HepG2 (cell line): ENCODE results near the gene RUNX2. TPM values are rescaled to one million over a fixed set of nuclear protein-coding genes. Genes with fewer than 3 reads are reported as not detected.

Source experiments
- ATAC-seq: fragments of 200-7000 bp; cut with Tn5 transposase; 3 replicates; pipeline ENCODE4 v1.9.1; 2020; ENCODE audit warnings: mild to moderate bottlenecking, moderate library complexity
- BruUV-seq: library from RNA; stranded (reverse); fragments of 400-500 nt; replicated peaks from 2 replicates; lab custom pipeline; 2021; lab: Mats Ljungman, UMichigan
- CTCF ChIA-PET: fragments of 300-600 bp; formaldehyde crosslinking; extraction: SDS; loops from one replicate; lab custom pipeline; 2021; ENCODE audit warnings: low total read pairs, inconsistent platforms, low intra/inter-chr PET ratio; lab: Yijun Ruan, JAX
- POLR2A ChIA-PET: fragments of 350-600 bp; sonication (Branson Sonifier 250); formaldehyde crosslinking; loops from one replicate; lab custom pipeline; 2020; ENCODE audit warnings: antibody characterized with exemption, inconsistent platforms; lab: Yijun Ruan, JAX
- DNase-seq: peaks from one replicate; pipeline ENCODE4 v3.0.0-alpha.2; 2015; ENCODE audit warnings: low spot score
- FAIRE-seq: peaks from 3 replicates; lab custom pipeline; 2011; peaks lifted over from hg19 to GRCh38; lab: Jason Lieb, UNC
- H2AFZ ChIP-seq: one replicate; pipeline ENCODE4 v1.6.1; 2011; ENCODE audit warnings: low read length, inconsistent platforms
- H3K27ac ChIP-seq: fragments of 300-600 bp; 3 replicates; pipeline ENCODE4 v1.8.0; 2011; ENCODE audit warnings: mixed run types, mild to moderate bottlenecking, mixed read lengths, low read length, inconsistent platforms; ENCODE audit not compliant: insufficient read depth; ENCODE audit errors: extremely low read length
- H3K27me3 ChIP-seq, 2 experiments: fragments of 200-600 bp in 1 of 2; 2 replicates in 1 of 2; 3 replicates in 1 of 2; pipeline versions ENCODE4 v1.6.0 to v1.8.0; 2011; ENCODE audit warnings: low read length in 2 of 2, mild to moderate bottlenecking in 2 of 2, moderate library complexity in 2 of 2, inconsistent platforms in 1 of 2; ENCODE audit not compliant: insufficient read depth in 2 of 2, control insufficient read depth in 1 of 2
- H3K36me3 ChIP-seq, 2 experiments: fragments of 200-600 bp in 1 of 2; replicated peaks in 1 of 2; 2 replicates in 1 of 2; 3 replicates in 1 of 2; pipeline versions ENCODE4 v1.5.1 to v1.8.0; 2011; ENCODE audit warnings: low read length in 2 of 2, inconsistent platforms in 1 of 2; ENCODE audit not compliant: insufficient read depth in 2 of 2, control insufficient read depth in 1 of 2
- H3K4me1 ChIP-seq: 2 replicates; pipeline ENCODE4 v1.5.1; 2012; ENCODE audit warnings: low read length, inconsistent platforms; ENCODE audit not compliant: insufficient read depth
- H3K4me2 ChIP-seq: 2 replicates; pipeline ENCODE4 v1.6.0; 2011; ENCODE audit warnings: low read depth, low read length, inconsistent platforms
- H3K4me3 ChIP-seq, 3 experiments: fragments of 200-600 bp in 1 of 3; sonication (generic), shearing (Covaris generic) in 1 of 3; replicated peaks in 1 of 3; 2 replicates each; pipeline ENCODE4 v1.5.1; 2011 to 2016; ENCODE audit warnings: low read length in 3 of 3, inconsistent platforms in 2 of 3, low read depth in 2 of 3, mild to moderate bottlenecking in 2 of 3, control low read depth in 1 of 3, mixed read lengths in 1 of 3; ENCODE audit not compliant: insufficient read depth in 1 of 3
- H3K79me2 ChIP-seq: one replicate; pipeline ENCODE4 v1.6.1; 2011; ENCODE audit warnings: low read length, inconsistent platforms; ENCODE audit not compliant: insufficient read depth
- H3K9ac ChIP-seq: 2 replicates; pipeline ENCODE4 v1.6.0; 2011; ENCODE audit warnings: mild to moderate bottlenecking, low read depth, low read length, inconsistent platforms; ENCODE audit not compliant: insufficient read depth
- H3K9me3 ChIP-seq: 2 replicates; pipeline ENCODE4 v1.5.1; 2012; ENCODE audit warnings: mild to moderate bottlenecking, low read length
- H4K20me1 ChIP-seq: 2 replicates; pipeline ENCODE4 v1.6.0; 2011; ENCODE audit warnings: inconsistent platforms, mild to moderate bottlenecking, low read length, moderate library complexity; ENCODE audit not compliant: insufficient read depth
- AGO1 ChIP-seq: fragments of 200-400 bp; formaldehyde crosslinking; IDR thresholded peaks from 2 replicates; pipeline ENCODE4 v1.6.1; 2017; ENCODE audit warnings: mild to moderate bottlenecking, low read depth, low read length, moderate library complexity; ENCODE audit not compliant: poor library complexity, severe bottlenecking
- AHDC1 ChIP-seq: sonication (generic); formaldehyde crosslinking; IDR thresholded peaks from 2 replicates; pipeline ENCODE4 v1.5.1; 2020; ENCODE audit warnings: mild to moderate bottlenecking, missing genetic modification reagents, borderline replicate concordance
- ARNTL ChIP-seq: sonication (generic); formaldehyde crosslinking; IDR thresholded peaks from 2 replicates; pipeline ENCODE4 v1.4.0; 2020; ENCODE audit warnings: mild to moderate bottlenecking, missing genetic modification reagents
- CBX2 ChIP-seq, 2 experiments: fragments of 200-600 bp in 1 of 2; sonication (generic); formaldehyde crosslinking in 1 of 2; IDR thresholded peaks; 2 replicates each; pipeline versions ENCODE4 v1.7.0 to v1.8.1; 2018 to 2022; ENCODE audit warnings: low read depth in 2 of 2, low read length in 1 of 2, mild to moderate bottlenecking in 1 of 2, missing genetic modification reagents in 1 of 2
- NFIC ChIP-seq: IDR thresholded peaks from 2 replicates; pipeline ENCODE4 v1.6.1; 2012; ENCODE audit warnings: mild to moderate bottlenecking, low read length, inconsistent platforms
- TCF7 ChIP-seq: sonication (generic); IDR thresholded peaks from 2 replicates; pipeline ENCODE4 v1.6.1; 2016; ENCODE audit warnings: antibody characterized with exemption, low read depth
- ZNF660 ChIP-seq: sonication (generic); formaldehyde crosslinking; IDR thresholded peaks from 2 replicates; pipeline ENCODE4 v1.5.1; 2020; ENCODE audit warnings: mild to moderate bottlenecking, low read depth, missing genetic modification reagents, borderline replicate concordance
- WGBS: methylation state at CpG from one replicate; pipeline ENCODE4 v1.1.6; 2017; ENCODE audit warnings: low lambda C conversion rate; 5-methylcytosine and 5-hydroxymethylcytosine counted together
- in situ Hi-C: cut with HindIII; loops from 2 replicates; pipeline ENCODE4 v1.10.0; 2017; ENCODE audit warnings: low pct_unique_long_range_greater_than_20kb; ENCODE audit not compliant: extremely low pct_ligation_motif_present
- intact Hi-C: fragments of 100-400 bp; cut with micrococcal nuclease; formaldehyde crosslinking; loops from one replicate; pipeline ENCODE4 v1.10.0; 2022; ENCODE audit not compliant: unreplicated experiment
- polyA plus RNA-seq, 8 experiments: library from polyadenylated mRNA; depleted of rRNA in 3 of 8; stranded (reverse) in 7 of 8; unstranded in 1 of 8; fragments of >200 nt; fragmentation: Illumina TruSeq in 4 of 8; extraction: Trizol in 4 of 8; gene quantifications; 2 replicates each; pipeline versions ENCODE4 v1.2.1 to v1.2.3, GENCODE V29; 2011 to 2016; ENCODE audit warnings: low read depth in 4 of 8, missing spikeins in 1 of 8, mixed read lengths in 1 of 8; ENCODE audit not compliant: insufficient read depth in 1 of 8
- total RNA-seq, 5 experiments: library from RNA; depleted of rRNA; stranded (reverse); fragments of >200 nt; fragmentation: Illumina TruSeq; extraction: Trizol; gene quantifications; 2 replicates each; pipeline ENCODE4 v1.2.3, GENCODE V29; 2016; ENCODE audit warnings: low read depth in 1 of 5

RUNX2 gene
- total and polyA plus RNA-seq, 2 of the 13 experiments (the other 11 are each of a cell fraction or from before 2014, with no cell fraction given): not detected

DNA sequence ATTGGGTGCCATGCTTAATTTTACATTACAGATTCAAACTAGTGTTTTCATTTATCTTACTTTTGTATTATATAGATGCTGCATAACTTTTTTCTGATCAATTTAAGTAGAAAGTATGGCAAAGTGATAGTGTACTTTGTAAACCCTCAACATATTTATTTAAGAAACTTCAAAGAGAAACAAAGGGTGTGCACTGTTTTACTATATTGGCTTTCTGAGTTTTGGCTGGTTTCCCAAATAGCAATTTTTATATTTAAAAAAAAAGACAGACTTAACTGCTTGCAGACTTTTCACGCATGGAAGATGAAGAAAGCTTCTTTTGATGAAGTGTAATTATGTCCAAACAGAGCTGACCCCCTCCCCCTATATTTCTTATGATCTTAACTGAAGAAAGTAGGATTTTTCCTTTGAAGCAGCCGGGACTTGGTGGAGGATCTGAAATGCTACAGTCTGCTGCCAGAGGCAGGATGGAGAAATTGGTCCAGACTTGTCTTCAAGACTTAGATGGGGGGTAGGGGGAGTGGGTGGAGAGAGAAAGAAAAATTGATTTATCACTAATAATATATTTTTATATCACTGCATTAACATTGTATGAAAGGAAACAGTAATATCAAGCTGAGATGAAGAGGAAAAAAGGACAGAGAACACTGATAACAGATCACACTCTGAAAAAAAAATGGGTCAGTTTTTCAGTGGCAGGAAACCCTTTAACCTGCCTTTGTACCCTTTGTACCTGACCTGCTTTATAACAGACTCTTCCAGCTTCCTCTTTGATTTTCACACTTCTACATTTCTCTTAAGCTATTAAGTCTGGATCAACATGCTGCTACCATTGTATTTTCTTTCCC lies 105.6 kb downstream of the RUNX2 start:
- Histone ChIP-seq H3K27ac (no peak overlapping the region), H3K9me3 (no peaks in the 10 kb centered on the region), H3K4me2 (no peak overlapping the region), H3K36me3 (no peaks in the 10 kb centered on the region), H3K4me3 (no peak overlapping the region), H3K27me3 (no peaks in the 10 kb centered on the region), H3K4me1 (0 out of 2 replicates have a peak, but pooled peaks cover 4% of the 10 kb centered on the region), H2AFZ (no peak overlapping the region), H3K79me2 (no peaks in the 10 kb centered on the region), H4K20me1 (no peaks in the 10 kb centered on the region), H3K9ac (no peak overlapping the region)
- DNase-seq (no peak), FAIRE-seq (no peak), ATAC-seq (no peak)
- intact Hi-C loops: no loop called here
- TF ChIP-seq AHDC1 (CRISPR knock-in tag) (peak; percentile 24; the same call in 1 of the 2 replicates), TCF7 (peak; percentile 16; the same call in 1 of the 2 replicates), NFIC (peak; percentile 71; the same call in 1 of the 2 replicates), ZNF660 (CRISPR knock-in tag) (no peak), CBX2 (IDR thresholded peaks at IDR 0.05; ENCODE audit: low read depth, low read length) (0 out of 2 replicates have a peak, but pooled peaks have one; percentile 10), CBX2 (CRISPR knock-in tag; IDR thresholded peaks at IDR 0.05; ENCODE audit: low read depth) (no peak), ARNTL (CRISPR knock-in tag) (no peak), AGO1 (no peak)
- ChIA-PET POLR2A (no interaction called here), CTCF (no interaction called here)
- WGBS: 3% methylated on average over 2 of the region's 2 CpGs
- no TSS peak for BruUV-seq
- in situ Hi-C loops: no loop called here
